IPS-20b (cell line): ENCODE data around the gene NADSYN1.
"Not testable (repeated sequence)": the region's sequence is repeated elsewhere in the genome, so short reads cannot be mapped to it uniquely, and the experiment has no call there.

Source experiments
- H3K27ac ChIP-seq: one replicate; pipeline ENCODE4 v1.5.1; 2013; ENCODE audit warnings: low read length
- H3K27me3 ChIP-seq: 2 replicates; pipeline ENCODE4 v1.6.1; 2013; ENCODE audit warnings: mild to moderate bottlenecking, low read length, inconsistent platforms; ENCODE audit not compliant: insufficient read depth
- H3K36me3 ChIP-seq: 2 replicates; pipeline ENCODE4 v1.6.1; 2013; ENCODE audit warnings: low read depth, mild to moderate bottlenecking, inconsistent platforms, low read length, moderate library complexity; ENCODE audit not compliant: insufficient read depth
- H3K4me1 ChIP-seq: 2 replicates; pipeline ENCODE4 v1.6.1; 2013; ENCODE audit warnings: mild to moderate bottlenecking, control low read depth, inconsistent platforms, low read length, moderate library complexity; ENCODE audit not compliant: insufficient read depth
- H3K4me3 ChIP-seq: 2 replicates; pipeline ENCODE4 v1.5.1; 2013; ENCODE audit warnings: mild to moderate bottlenecking, low read length, inconsistent platforms
- H3K9ac ChIP-seq: 2 replicates; pipeline ENCODE4 v1.6.1; 2013; ENCODE audit warnings: low read depth, mild to moderate bottlenecking, inconsistent platforms, low read length, moderate library complexity
- H3K9me3 ChIP-seq: 2 replicates; pipeline ENCODE4 v1.6.1; 2013; ENCODE audit warnings: mild to moderate bottlenecking, low read depth, low read length, inconsistent platforms; ENCODE audit not compliant: insufficient read depth

NADSYN1 gene

DNA sequence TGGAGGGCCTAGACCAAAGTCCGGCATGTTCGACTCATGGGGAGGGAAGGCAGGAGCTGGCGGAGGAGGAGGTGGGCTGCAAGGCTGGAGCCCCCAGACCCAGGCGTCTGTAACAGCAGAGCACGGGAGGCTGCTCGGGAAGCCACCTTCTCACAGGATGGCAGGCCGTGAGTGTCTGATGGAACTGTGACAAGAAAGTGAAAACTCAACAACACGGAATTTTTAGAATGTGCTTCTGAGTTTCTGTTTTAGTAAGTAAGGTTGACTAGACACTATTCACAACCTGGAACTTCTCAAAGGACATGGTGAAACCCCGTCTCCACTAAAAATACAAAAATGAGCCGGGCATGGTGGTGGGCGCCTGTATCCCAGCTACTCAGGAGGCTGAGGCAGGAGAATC lies 87.0 kb downstream of the NADSYN1 start:
- not testable (repeated sequence) for H3K4me1 ChIP-seq, H3K4me3 ChIP-seq, H3K27me3 ChIP-seq

DNA sequence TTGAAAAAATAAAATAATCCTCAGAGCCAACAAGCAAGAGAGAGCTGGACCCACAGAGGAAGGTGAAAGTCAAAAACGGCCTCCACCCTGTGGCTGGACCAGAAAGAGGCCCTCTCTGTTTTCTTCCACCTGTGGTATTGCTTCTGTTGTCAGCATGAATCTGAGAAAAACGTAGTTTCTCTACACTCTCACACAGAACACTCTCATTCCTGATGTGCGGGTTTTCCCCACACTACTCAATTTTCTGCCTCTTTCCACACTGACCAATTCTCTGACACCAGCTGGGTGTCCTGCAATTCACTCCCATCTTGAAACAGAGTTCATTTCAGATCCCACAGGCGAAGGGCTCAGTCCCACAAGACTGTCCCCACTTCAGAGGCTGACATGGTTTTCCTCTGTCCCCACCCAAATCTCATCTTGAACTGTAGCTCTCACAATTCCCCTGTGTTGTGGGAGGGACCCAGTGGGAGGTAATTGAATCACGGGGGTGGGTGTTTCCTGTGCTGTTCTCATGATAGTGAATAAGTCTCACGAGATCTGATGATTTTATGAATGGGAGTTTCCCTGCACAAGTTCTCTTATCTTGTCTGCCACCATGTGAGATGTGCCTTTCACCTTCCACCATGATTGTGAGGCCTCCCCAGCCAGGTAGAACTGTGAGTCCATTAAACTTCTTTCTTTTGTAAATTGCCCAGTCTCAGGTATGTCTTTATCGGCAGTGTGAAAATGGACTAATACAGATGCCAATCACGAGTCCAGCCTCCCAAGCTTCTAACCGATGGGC lies 87.7 kb downstream of the NADSYN1 start:
- H3K27me3 ChIP-seq, H3K4me3 ChIP-seq, H3K36me3 ChIP-seq, H3K27ac ChIP-seq, H3K9ac ChIP-seq, H3K9me3 ChIP-seq, H3K4me1 ChIP-seq: not testable (repeated sequence)

More for the DNA sequence above, 87.0 kb downstream of the NADSYN1 start:
- not testable (repeated sequence) for H3K9me3 ChIP-seq, H3K9ac ChIP-seq, H3K27ac ChIP-seq, H3K36me3 ChIP-seq

DNA sequence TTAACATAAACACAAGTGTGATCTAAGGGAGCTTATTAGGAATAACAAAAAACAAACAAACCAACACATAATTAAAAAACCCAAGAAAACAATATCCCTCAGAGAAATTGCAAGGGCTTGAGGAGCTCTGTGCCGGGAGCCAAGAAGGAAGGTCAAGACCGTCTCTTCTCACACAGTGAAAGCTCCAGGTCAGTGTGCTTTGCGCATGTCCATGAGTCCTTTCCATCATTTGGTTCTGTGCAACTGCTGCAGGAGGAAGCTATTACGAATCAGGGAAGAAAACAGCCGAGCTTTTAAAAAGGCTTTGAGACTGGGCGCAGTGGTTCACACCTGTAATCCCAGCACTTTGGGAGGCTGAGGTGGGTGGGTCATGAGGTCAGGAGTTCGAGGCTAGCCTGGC lies 89.4 kb downstream of the NADSYN1 start:
- Histone ChIP-seq H3K27ac (no peak overlapping the region), H3K4me3 (no peak overlapping the region), H3K4me1 (peaks cover 7% of the 10 kb centered on the region; the same call in 1 of the 2 replicates), H3K36me3 (no peaks in the 10 kb centered on the region), H3K27me3 (no peaks in the 10 kb centered on the region; the same call in 1 of the 2 replicates), H3K9me3 (peaks cover 9% of the 10 kb centered on the region), H3K9ac (no peak overlapping the region)

DNA sequence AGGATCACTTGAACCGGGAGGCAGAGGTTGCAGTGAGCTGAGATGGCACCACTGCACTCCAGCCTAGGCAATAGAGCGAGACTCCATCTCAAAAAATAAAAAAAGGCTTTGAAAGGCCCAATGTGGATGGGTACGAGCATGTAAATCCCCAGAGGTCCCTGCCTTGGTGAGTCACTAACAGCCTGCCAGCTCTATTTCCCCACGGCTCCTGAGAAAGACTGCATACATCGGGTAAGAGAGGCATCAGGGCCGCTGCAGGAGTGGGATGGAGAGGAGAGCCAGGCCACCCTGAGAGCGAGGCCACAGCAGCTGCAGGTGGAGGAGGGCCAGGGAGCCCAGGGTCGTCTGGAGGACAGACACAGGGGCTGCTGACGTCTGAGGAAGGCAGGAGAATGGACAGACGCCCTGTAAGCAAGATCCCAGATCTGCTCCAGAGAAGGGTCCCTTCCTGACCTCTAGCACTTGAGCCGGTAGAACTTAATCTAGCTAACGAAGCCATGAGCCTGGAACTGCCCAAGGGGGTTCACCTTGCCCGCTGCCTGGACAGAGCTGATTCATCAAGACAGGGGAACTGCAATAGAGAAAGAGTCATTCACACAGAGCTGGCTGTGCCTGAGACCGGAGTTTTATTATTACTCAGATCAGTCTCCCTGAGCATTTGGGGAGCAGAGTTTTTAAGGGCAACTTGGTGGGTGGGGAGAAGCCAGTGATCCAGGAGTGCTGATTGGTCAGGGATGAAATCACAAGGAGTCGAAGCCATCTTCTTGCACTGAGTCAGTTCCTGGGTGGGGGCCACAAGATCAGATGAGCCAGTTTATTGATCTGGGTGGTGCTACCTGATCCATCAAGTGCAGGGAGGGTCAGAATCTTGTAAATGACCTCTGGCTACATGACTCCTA lies 90.1 kb downstream of the NADSYN1 start:
- H3K4me3 ChIP-seq, result no peak overlapping the region
- no peaks in the 10 kb centered on the region for H3K36me3 ChIP-seq
- peaks cover 7% of the 10 kb centered on the region; the same call in 1 of the 2 replicates for H3K4me1 ChIP-seq
- H3K27ac ChIP-seq, result no peak overlapping the region
- H3K9me3 ChIP-seq, result peaks cover 9% of the 10 kb centered on the region
- H3K27me3 ChIP-seq, result no peaks in the 10 kb centered on the region; the same call in 1 of the 2 replicates
- no peak overlapping the region for H3K9ac ChIP-seq

DNA sequence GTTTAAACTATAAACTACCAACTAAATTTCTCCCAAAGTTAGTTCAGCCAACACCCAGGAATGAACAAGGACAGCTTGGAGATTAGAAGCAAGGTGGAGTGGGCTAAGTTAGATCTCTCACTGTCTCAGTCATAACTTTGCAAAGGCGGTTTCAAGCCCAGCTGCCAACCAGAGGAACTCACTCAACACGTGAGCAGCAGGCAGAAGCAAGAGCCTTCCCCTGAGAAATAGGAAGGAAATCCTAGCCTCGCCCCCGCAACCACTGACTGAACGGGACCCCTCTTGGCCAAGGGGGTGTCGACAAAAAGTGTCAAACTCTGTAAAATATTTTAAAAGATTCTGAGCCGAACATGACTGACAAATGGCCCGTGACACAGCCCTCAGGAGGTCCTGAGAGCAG lies 90.9 kb downstream of the NADSYN1 start:
- H3K4me3 ChIP-seq, result no peak overlapping the region
- H3K4me1 ChIP-seq, result peaks cover 7% of the 10 kb centered on the region; the same call in 1 of the 2 replicates
- no peak overlapping the region for H3K9ac ChIP-seq
- peaks cover 9% of the 10 kb centered on the region for H3K9me3 ChIP-seq
- no peaks in the 10 kb centered on the region for H3K36me3 ChIP-seq
- no peaks in the 10 kb centered on the region; the same call in 1 of the 2 replicates for H3K27me3 ChIP-seq
- no peak overlapping the region for H3K27ac ChIP-seq

DNA sequence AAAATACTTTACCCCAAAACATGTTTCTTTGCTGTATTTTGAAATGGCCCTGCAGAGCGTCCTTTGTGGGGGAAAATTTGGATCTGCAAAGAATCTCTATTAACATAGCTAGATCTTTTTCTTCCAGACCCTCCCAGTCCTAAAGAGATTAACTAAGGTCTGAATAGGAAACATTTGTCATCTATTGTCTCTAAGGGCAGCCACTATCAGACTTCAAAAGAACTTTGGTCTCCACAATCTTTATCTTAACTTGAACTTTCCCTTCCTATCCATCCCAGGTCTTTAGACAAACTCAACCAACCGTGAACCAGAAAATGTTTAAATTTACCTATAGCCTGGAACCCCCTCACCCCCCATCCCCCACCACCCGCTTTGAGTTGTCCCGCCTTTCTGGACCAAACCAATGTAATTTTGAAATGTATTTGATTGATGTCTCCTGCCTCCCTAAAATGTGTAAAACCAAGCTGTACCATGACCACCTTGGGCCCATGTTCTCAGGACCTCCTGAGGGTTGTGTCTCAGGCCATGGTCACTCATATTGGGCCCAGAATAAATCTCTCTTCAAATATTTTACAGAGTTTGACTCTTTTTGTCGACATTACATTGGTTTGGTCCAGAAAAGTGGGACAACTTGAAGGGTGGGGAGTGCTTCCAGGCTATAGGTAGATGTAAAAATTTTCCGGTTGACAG lies 91.7 kb downstream of the NADSYN1 start:
- Histone ChIP-seq H3K27ac (no peak overlapping the region), H3K9ac (no peak overlapping the region), H3K9me3 (peaks cover 9% of the 10 kb centered on the region), H3K4me3 (no peak overlapping the region), H3K27me3 (no peaks in the 10 kb centered on the region; the same call in 1 of the 2 replicates), H3K36me3 (no peaks in the 10 kb centered on the region), H3K4me1 (peaks cover 7% of the 10 kb centered on the region; the same call in 1 of the 2 replicates)

DNA sequence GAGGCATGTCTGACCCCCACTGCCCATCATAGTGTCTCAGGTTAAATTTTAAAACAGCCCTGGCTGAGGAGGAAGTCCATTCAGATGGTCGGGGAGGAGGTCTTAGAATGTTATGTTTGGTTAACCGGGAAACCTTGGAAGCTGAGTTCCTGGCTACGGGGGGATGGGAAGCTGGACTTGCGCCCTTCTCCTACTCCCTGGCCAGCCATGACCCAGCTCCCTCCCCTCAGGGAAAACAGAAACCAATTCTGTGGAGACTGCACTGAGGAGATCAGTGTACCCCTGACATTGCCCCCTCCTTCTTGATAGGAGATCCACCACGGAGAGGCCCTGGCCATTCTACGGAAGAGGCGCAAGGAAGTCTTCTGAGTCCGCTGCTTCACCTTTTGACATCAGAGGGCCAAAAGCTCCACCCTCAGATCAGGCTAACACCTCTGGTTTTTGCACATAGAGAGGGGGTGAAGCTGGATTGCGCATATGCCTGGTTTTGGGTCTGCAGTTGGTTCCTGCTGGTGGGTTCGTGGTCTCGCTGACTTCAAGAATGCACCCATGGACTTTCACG lies 92.5 kb downstream of the NADSYN1 start:
- peaks cover 9% of the 10 kb centered on the region for H3K9me3 ChIP-seq
- no peak overlapping the region for H3K9ac ChIP-seq
- H3K27ac ChIP-seq, result no peak overlapping the region
- no peaks in the 10 kb centered on the region; the same call in 1 of the 2 replicates for H3K27me3 ChIP-seq
- peaks cover 7% of the 10 kb centered on the region; the same call in 1 of the 2 replicates for H3K4me1 ChIP-seq
- H3K4me3 ChIP-seq, result no peak overlapping the region
- no peaks in the 10 kb centered on the region for H3K36me3 ChIP-seq

DNA sequence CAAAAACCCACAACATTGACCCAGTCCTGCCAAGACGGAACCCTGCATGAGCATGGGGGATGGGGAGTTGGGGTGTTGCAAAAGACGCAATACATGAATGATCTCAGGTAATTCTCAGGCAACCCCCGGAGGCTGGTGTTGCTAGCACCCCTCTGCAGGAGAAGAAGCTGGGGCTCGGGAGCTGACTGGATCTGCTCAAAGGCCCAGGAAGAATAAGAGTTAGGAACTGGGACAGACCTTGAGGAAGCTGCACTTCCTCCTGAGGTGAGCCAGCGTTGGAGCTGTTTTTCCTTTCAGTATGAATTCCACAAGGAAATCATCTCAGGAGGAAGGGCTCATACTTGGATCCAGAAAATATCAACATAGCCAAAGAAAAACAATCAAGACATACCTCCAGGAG lies 95.1 kb downstream of the NADSYN1 start, which contains the start of gene KRTAP5-9:
Gene KRTAP5-9, plus strand, starts transcription at position 301 of the 400 bp plus-strand sequence. CDS start 238 bp downstream, outside the sequence.
- no peaks in the 10 kb centered on the region for H3K36me3 ChIP-seq
- H3K9me3 ChIP-seq, result no peaks in the 10 kb centered on the region
- no peak within 1 kb of the TSS for H3K4me3 ChIP-seq
- H3K4me1 ChIP-seq, result peaks cover 7% of the 10 kb centered on the region; the same call in 1 of the 2 replicates
- no peak within 1 kb of the TSS for H3K9ac ChIP-seq
- H3K27me3 ChIP-seq, result no peaks in the 10 kb centered on the region; the same call in 1 of the 2 replicates
- H3K27ac ChIP-seq, result no peak within 1 kb of the TSS

DNA sequence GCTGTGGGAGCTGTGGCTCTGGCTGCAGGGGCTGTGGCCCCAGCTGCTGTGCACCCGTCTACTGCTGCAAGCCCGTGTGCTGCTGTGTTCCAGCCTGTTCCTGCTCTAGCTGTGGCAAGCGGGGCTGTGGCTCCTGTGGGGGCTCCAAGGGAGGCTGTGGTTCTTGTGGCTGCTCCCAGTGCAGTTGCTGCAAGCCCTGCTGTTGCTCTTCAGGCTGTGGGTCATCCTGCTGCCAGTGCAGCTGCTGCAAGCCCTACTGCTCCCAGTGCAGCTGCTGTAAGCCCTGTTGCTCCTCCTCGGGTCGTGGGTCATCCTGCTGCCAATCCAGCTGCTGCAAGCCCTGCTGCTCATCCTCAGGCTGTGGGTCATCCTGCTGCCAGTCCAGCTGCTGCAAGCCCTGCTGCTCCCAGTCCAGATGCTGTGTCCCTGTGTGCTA lies 95.7 kb downstream of the NADSYN1 start:
- no peaks in the 10 kb centered on the region for H3K9me3 ChIP-seq
- no peak overlapping the region for H3K4me3 ChIP-seq
- H3K27me3 ChIP-seq, result no peaks in the 10 kb centered on the region
- peaks cover 7% of the 10 kb centered on the region; the same call in 1 of the 2 replicates for H3K4me1 ChIP-seq
- H3K36me3 ChIP-seq, result no peaks in the 10 kb centered on the region
- no peak overlapping the region for H3K27ac ChIP-seq
- no peak overlapping the region for H3K9ac ChIP-seq
